Kidney epithelial cell (primary cell): ENCODE results near the gene C1QA. TPM values are rescaled to one million over a fixed set of nuclear protein-coding genes. Genes with fewer than 3 reads are reported as not detected.
"Not testable (repeated sequence)": the region's sequence is repeated elsewhere in the genome, so short reads cannot be mapped to it uniquely, and the experiment has no call there.

Source experiments
- DNase-seq: peaks from one replicate; pipeline ENCODE4 v3.0.0-alpha.2; 2010; ENCODE audit warnings: low read depth
- H3K27me3 ChIP-seq: 2 replicates; pipeline ENCODE4 v1.6.0; 2011; ENCODE audit warnings: low read length; ENCODE audit not compliant: control insufficient read depth, insufficient read depth
- H3K36me3 ChIP-seq: 2 replicates; pipeline ENCODE4 v1.5.1; 2011; ENCODE audit warnings: low read length; ENCODE audit not compliant: control insufficient read depth, insufficient read depth
- H3K4me3 ChIP-seq: 2 replicates; pipeline ENCODE4 v1.5.1; 2011; ENCODE audit warnings: low read depth, mild to moderate bottlenecking, control low read depth, low read length
- CTCF ChIP-seq: IDR thresholded peaks from 2 replicates; pipeline ENCODE4 v1.5.1; 2011; ENCODE audit warnings: mild to moderate bottlenecking, moderate library complexity, low read length, control low read depth, inconsistent platforms; ENCODE audit not compliant: insufficient read depth, poor library complexity, severe bottlenecking
- total RNA-seq: library from RNA; depleted of rRNA; stranded (reverse); fragments of >200 nt; gene quantifications from 2 replicates; pipeline ENCODE4 v1.2.3, GENCODE V29; 2015

C1QA gene
- total RNA-seq, 1 donor from 2014 or later = 2.2 TPM

GRCh38 chr1:22671999-22672398 is 35.6 kb downstream of the C1QA start:
- Histone ChIP-seq H3K4me3 (no peak overlapping the region), H3K36me3 (no peaks in the 10 kb centered on the region), H3K27me3 (peaks cover 42% of the 10 kb centered on the region)
- no peak for TF ChIP-seq CTCF
- DNase-seq = no peak

GRCh38 chr1:22673486-22674409 is 37.3 kb downstream of the C1QA start:
- H3K4me3 ChIP-seq = no peak overlapping the region
- DNase-seq = peak; percentile 21
- peak; percentile 78 for TF ChIP-seq CTCF
- H3K27me3 ChIP-seq = peaks cover 33% of the 10 kb centered on the region
- no peaks in the 10 kb centered on the region for H3K36me3 ChIP-seq

- Histone ChIP-seq H3K36me3 (no peaks in the 10 kb centered on the region), H3K4me3 (no peak overlapping the region), H3K27me3 (peaks cover 30% of the 10 kb centered on the region)
- no peak for TF ChIP-seq CTCF
- no peak for DNase-seq
Observed at GRCh38 chr1:22674410-22674749, 38.0 kb downstream of the C1QA start.

- not testable (repeated sequence) for DNase-seq, H3K4me3 ChIP-seq, H3K36me3 ChIP-seq
- H3K27me3 ChIP-seq = peaks cover 19% of the 10 kb centered on the region
Observed at GRCh38 chr1:22676151-22676550, 39.7 kb downstream of the C1QA start.

GRCh38 chr1:22676916-22677583 is 40.6 kb downstream of the C1QA start:
- no peaks in the 10 kb centered on the region for H3K36me3 ChIP-seq
- TF ChIP-seq CTCF = no peak
- H3K4me3 ChIP-seq = no peak overlapping the region
- DNase-seq = no peak
- peaks cover 14% of the 10 kb centered on the region for H3K27me3 ChIP-seq
